ENCODE measurements around the gene ZNF891. TPM values are rescaled to one million over a fixed set of nuclear protein-coding genes. Genes with fewer than 3 reads are reported as not detected.

Gene ZNF891
- total RNA-seq, 1 donor from 2014 or later = 1.3 TPM

- Mint-ChIP-seq H3K4me1 (ENCODE audit: low read depth) (no peaks in the 10 kb centered on the region), H3K36me3 (ENCODE audit: low read depth) (peaks cover 72% of the 10 kb centered on the region), H3K9me3 (ENCODE audit: low read depth) (peaks cover 62% of the 10 kb centered on the region), H3K27ac (ENCODE audit: unreplicated experiment) (no peak overlapping the region), H3K4me3 (ENCODE audit: unreplicated experiment) (no peak overlapping the region), H3K27me3 (ENCODE audit: low read depth) (no peaks in the 10 kb centered on the region)
- TF ChIP-seq, protein P1, sequence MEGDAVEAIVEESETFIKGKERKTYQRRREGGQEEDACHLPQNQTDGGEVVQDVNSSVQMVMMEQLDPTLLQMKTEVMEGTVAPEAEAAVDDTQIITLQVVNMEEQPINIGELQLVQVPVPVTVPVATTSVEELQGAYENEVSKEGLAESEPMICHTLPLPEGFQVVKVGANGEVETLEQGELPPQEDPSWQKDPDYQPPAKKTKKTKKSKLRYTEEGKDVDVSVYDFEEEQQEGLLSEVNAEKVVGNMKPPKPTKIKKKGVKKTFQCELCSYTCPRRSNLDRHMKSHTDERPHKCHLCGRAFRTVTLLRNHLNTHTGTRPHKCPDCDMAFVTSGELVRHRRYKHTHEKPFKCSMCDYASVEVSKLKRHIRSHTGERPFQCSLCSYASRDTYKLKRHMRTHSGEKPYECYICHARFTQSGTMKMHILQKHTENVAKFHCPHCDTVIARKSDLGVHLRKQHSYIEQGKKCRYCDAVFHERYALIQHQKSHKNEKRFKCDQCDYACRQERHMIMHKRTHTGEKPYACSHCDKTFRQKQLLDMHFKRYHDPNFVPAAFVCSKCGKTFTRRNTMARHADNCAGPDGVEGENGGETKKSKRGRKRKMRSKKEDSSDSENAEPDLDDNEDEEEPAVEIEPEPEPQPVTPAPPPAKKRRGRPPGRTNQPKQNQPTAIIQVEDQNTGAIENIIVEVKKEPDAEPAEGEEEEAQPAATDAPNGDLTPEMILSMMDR (IDR thresholded peaks at IDR 0.05) = no peak
- no peak for DNase-seq (ENCODE audit: low spot score)
Observed at GRCh38 chr12:133145981-133146380, 15.9 kb upstream of the ZNF891 start.

DNA sequence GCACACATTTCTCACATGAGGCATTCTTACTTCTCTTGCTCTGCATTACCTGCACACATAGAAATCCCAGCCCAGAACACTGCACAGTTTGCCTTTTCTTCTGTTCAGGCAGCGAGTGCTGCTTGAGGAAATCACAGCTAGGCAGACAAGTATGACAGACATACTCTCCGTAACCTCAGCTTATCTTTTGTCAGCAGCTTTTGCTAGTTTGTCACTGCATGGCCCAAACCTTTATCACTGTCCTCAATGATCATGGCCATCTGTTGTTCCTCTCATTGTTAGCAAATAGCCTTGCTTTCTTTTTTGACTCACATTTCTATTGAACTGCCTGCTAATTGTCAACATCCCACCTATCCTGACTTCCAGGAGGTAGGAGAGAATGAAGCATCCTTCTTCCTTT is 5.7 kb upstream of the ZNF891 start:
- Mint-ChIP-seq H3K27me3 (ENCODE audit: low read depth) (no peaks in the 10 kb centered on the region), H3K4me3 (ENCODE audit: unreplicated experiment) (no peak overlapping the region), H3K9me3 (ENCODE audit: low read depth) (peaks cover 66% of the 10 kb centered on the region), H3K36me3 (ENCODE audit: low read depth) (peaks cover 62% of the 10 kb centered on the region), H3K27ac (ENCODE audit: unreplicated experiment) (no peak overlapping the region), H3K4me1 (ENCODE audit: low read depth) (peaks cover 9% of the 10 kb centered on the region)
- DNase-seq (ENCODE audit: low spot score) = no peak
- TF ChIP-seq, protein P1 (IDR thresholded peaks at IDR 0.05) = no peak

GRCh38 chr12:133130808-133131128 is 694 bp upstream of the ZNF891 start:
- Mint-ChIP-seq H3K9me3 (ENCODE audit: low read depth) (peaks cover 41% of the 10 kb centered on the region), H3K4me1 (ENCODE audit: low read depth) (peaks cover 12% of the 10 kb centered on the region), H3K4me3 (ENCODE audit: unreplicated experiment) (peak overlapping the region; percentile 96), H3K27ac (ENCODE audit: unreplicated experiment) (peak overlapping the region; percentile 98), H3K27me3 (ENCODE audit: low read depth) (no peaks in the 10 kb centered on the region), H3K36me3 (ENCODE audit: low read depth) (peaks cover 38% of the 10 kb centered on the region)
- no peak for DNase-seq (ENCODE audit: low spot score)
- TF ChIP-seq, protein P1 (IDR thresholded peaks at IDR 0.05) = no peak

GRCh38 chr12:133129368-133130037 is 571 bp downstream of the ZNF891 start:
- TF ChIP-seq, protein P1 (IDR thresholded peaks at IDR 0.05) = no peak
- H3K27me3 Mint-ChIP-seq (ENCODE audit: low read depth) = no peaks in the 10 kb centered on the region
- peaks cover 12% of the 10 kb centered on the region for H3K4me1 Mint-ChIP-seq (ENCODE audit: low read depth)
- no peak for DNase-seq (ENCODE audit: low spot score)
- peaks cover 42% of the 10 kb centered on the region for H3K9me3 Mint-ChIP-seq (ENCODE audit: low read depth)
- H3K27ac Mint-ChIP-seq (ENCODE audit: unreplicated experiment) = peak overlapping the region; percentile 98
- H3K36me3 Mint-ChIP-seq (ENCODE audit: low read depth) = peaks cover 36% of the 10 kb centered on the region
- peak overlapping the region; percentile 96 for H3K4me3 Mint-ChIP-seq (ENCODE audit: unreplicated experiment)

DNA sequence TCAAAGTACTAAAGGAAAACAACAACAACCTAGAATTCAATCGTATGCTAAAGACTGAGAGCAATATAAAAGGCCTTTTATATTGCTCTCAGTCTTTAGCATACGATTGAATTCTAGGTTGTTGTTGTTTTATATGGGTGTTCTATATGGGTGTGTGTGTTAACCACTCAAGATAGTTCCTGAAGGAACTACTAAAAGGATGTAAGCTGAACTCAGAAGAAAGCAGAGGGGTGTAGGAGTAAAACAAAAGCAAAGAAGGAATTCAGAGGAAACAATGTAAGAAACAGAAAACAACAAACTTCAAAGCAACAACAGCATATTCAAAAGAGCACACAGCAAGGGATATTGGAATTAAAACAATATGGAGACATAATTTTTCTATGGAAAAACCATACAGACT is 5.4 kb downstream of the ZNF891 start:
- no peak overlapping the region for H3K4me3 Mint-ChIP-seq (ENCODE audit: unreplicated experiment)
- H3K27ac Mint-ChIP-seq (ENCODE audit: unreplicated experiment) = no peak overlapping the region

More for the DNA sequence above, 5.4 kb downstream of the ZNF891 start:
- H3K36me3 Mint-ChIP-seq (ENCODE audit: low read depth) = peaks cover 59% of the 10 kb centered on the region
- no peaks in the 10 kb centered on the region for H3K27me3 Mint-ChIP-seq (ENCODE audit: low read depth)
- H3K4me1 Mint-ChIP-seq (ENCODE audit: low read depth) = peaks cover 4% of the 10 kb centered on the region
- no peak for DNase-seq (ENCODE audit: low spot score)
- H3K9me3 Mint-ChIP-seq (ENCODE audit: low read depth) = peaks cover 59% of the 10 kb centered on the region
- TF ChIP-seq, protein P1 (IDR thresholded peaks at IDR 0.05) = no peak

Measured in chondrocyte (in vitro differentiated cells).